Skin of body (tissue), 2 donors: ENCODE results near the gene KCNIP2. TPM values are rescaled to one million over a fixed set of nuclear protein-coding genes. Genes with fewer than 3 reads are reported as not detected.
A peak's percentile ranks its signal among the peaks of the same experiment; 100 is the strongest.
"Not testable (repeated sequence)": the region's sequence is repeated elsewhere in the genome, so short reads cannot be mapped to it uniquely, and the experiment has no call there.

ENCODE experiments used
- DNase-seq: peaks from one replicate; lab custom pipeline; 2025; lab: John Stamatoyannopoulos, UW
- total RNA-seq: library from RNA; depleted of rRNA; stranded (reverse); fragments of >200 nt; gene quantifications from one replicate; pipeline ENCODE4 v1.2.3, GENCODE V29; 2014

Gene KCNIP2
- total RNA-seq, 1 donor from 2014 or later = 5.7 TPM

- DNase-seq = peak; percentile 2
Observed at GRCh38 chr10:101828766-101829551, 14.6 kb downstream of the KCNIP2 start.

DNA sequence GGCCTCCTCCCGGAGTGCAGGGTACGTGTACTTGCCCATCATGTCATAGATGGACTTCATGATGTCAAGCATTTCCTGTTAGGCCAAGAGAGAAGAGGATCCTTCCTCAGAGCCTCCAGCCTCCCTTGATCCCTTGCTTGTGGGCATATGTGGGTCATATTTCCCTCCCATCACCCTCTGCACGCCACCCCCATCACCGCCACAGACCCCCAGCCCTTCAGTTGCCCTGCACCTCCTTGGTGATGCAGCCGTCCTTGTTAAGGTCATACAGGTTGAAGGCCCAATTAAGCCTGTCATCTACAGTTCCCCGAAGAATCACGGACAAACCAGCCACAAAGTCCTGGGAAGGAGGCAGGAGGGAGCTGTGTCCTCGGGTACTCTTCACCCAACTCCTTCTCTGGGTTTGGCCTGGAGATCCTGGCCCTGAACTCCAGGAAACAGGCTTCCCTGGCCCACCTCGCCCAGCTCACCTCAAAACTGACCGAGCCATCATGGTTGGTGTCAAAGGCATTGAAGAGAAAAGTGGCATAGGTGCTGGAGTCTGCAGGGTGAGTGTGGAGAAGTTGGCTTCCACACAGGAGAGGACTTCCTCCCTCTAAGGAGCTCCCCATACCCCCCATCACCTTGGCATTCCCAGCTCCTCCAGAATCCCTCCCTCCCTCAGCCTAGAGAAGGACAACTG is 15.5 kb downstream of the KCNIP2 start:
- no peak for DNase-seq

GRCh38 chr10:101826852-101827434 is 16.7 kb downstream of the KCNIP2 start:
- DNase-seq = no peak

DNA sequence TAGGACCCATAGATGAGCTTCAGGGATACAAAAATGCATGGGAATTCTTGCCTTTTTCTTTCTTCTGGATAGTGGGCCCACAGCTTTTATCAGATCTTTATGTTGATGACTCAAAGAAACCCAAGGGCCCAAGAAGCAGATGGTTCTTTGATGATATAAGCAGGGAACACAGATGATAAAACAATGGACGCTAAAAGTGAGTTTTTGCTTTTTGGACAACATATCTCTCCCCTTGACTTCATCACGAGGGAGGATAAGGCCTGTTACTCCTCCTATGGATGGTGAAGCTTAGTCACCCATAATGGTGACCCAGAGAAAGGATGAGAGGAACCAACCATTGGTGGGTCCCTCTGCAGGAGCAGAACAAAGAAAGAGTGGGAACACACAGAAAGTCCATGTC is 18.9 kb downstream of the KCNIP2 start:
- DNase-seq = no peak

DNA sequence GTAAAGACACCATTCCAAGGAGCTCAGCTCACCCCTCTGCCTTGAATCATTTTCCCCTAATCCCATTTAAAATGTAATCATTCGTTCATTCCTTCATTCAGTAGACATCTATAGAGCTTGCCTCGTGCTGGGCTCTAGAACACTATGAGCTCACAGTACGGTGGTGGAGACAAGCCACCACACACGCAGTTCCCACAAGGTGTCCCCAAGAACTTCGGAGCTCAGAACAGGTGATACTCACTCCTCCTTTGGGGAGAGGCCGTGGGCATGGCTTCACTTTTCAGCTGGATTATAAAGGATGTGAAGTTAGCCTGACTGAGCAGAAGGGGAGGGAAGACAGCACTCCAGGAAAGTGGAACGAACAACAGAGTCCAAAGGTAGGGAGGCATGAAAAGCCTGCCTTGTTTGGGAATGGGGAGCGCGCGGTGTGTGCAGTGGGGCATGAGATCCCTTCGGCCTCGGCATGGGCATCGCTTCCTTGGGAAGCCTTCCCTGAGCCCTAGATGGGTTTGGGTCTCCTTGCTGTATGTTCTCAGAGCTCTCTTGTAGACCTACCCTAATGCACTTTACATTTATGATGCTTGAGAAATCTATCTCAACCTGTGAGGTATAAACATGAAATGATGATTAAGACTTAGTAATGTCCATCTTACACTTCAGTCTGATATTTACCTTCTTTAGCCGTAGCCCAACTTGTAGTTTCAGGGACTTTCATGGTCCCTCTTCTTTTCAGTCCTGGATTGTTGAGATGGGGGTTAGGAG is 24.5 kb downstream of the KCNIP2 start:
- DNase-seq = no peak

DNA sequence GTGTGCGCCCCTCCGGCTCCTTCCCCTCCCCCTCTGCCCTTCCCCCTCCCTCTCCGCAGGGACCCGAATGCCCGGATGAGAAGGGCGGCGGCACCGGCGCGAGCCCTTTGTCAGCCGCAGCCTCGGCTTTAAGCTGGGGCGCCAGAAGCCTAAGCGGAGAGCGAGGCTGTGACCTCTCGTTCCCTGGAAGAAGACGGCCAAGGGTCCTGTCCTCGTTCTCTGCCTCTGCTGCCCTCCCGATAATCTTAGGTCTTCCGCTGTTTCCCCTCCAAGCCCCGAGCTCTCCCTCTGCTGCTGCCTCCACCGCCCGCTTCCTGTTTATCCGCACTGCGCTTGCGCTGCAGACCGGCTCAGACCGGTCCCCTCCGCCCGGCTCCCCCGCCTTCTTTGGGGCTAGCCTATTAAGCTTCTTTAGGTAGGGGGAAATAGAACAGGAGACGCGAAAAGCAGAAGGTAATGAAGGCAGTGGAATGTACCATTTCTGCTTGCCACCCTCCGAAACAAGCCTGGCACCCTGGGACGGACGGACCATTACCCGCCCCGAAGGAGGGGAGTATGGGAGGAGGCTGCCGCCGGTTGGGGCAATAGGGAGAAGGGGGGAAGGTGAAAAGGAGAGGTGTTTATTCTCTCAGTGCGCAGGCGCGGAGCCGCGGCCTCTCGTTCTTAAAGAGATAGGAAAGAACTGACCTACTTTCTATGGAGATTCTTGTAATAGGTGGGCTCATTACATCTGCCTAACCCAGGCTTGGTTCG is 25.3 kb downstream of the KCNIP2 start, which contains the start of gene OGA:
OGA (minus strand) TSS at position 326 of the 753 bp plus-strand sequence. CDS start 422 bp downstream, outside the sequence.
- DNase-seq = peak; percentile 99

DNA sequence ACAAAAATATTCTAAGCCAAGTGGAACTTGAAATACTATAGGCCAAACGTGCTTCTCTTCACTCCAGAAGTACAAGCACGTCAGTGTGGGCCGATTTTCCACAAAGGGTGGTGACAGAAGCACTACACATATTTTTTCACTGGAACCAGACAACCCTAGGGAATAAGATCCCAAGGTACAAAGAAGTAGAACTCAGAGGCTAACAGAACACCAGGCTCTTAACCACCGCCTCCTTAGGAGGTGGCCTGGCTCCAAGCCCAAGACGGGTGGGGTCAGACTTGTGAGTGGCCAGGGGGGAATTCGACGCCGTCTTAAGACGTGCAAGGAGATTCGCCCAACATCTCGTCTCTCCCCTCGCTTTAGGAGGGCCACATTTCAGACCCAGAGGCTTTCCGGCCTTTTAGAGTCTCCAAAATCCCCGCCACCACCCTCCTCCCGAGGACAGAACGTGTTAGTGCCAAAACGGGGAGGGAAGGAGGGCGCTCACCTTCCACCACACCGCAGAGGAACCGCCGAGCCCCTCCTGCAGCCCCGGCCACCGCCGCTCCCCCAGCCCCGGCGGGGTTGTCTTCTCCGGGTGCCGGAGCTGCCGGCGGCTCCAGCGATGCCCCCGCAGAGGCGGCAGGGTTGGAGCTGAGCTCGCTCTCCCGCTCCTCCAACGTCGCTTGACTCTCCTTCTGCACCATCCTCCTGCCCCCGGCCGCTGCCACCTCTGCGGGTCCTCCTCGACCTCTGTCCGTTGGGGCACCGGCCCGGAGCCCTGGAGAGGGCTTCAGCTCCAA is 26.1 kb downstream of the KCNIP2 start:
- DNase-seq = peak; percentile 88

DNA sequence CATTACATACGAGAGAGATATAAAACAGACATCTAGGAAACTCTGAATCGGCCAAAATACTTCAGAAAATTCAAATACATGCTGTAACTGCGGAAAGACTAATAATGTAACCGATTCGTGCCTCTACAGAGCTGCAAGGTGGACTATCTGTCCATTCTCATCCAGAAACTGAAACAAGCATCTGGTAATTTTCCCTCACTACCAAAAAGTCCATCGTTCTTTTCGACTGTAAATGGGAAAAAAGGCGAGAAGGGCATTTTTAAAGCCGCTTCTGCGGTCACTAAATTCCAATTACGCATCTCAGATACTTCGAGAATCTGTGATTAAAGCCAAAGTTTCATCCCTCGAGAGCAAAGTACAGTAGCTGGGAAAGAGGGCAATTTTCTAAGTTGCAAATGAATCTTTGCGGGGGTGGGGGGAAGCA is 26.7 kb downstream of the KCNIP2 start:
- no peak for DNase-seq

- peak; percentile 46 for DNase-seq
Observed at GRCh38 chr10:101816376-101816775, 27.2 kb downstream of the KCNIP2 start.

GRCh38 chr10:101814466-101815071 is 29.0 kb downstream of the KCNIP2 start:
- no peak for DNase-seq

GRCh38 chr10:101812606-101813005 is 31.0 kb downstream of the KCNIP2 start:
- no peak for DNase-seq

GRCh38 chr10:101807158-101807557 is 36.4 kb downstream of the KCNIP2 start:
- DNase-seq = no peak

- no peak for DNase-seq
Observed at GRCh38 chr10:101803511-101803910, 40.1 kb downstream of the KCNIP2 start.

DNA sequence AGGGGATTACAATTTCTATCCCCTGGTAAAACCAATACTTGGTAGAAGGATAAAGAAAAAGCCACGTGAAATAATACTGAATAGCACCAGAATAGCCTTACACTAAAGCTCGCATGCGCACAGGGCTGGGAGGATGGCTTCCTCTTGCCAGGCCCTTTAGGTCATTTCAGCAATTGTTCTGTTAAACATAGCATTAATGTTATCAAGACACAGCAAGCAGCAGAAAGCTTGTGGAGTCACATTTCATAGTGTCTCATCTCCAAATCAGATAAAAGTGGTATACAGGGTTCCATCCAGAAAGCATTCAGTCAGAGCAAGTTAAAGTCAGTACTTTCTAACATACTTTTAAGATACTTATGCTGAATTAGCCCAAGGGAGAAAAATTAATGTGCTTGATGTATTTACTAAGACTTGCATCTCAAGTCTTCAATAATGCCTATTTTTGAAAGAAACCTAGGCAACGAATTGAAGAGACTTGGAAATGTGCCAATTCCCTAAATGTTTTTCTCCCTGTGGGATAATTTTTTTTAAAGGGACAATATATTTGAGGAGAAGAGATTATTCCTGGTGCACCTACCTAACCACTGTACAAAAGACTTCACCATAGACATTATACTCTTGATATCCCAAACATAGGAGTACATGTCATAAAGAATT is 46.1 kb downstream of the KCNIP2 start:
- DNase-seq = no peak

DNA sequence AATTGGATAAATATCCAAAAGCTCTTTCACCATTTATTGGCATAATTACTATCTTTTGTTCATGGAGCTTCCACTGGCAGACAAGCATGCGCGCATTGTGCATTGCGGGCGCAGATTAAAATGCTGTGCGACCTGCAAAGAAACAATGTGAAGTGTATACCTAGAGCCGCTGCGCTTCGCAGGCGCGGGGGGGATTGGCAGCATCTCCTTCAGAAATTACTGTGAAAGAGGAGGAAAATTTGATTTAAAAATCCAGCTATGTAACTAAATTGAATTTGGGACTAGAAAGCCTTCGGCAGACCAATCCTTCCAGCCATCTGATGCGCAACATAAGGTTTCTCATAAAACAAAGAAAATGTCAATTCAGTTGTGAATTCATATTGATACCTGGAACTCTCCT is 50.1 kb downstream of the KCNIP2 start:
- no peak for DNase-seq

GRCh38 chr10:101789686-101790085 is 53.9 kb downstream of the KCNIP2 start:
- DNase-seq = no peak

- not testable (repeated sequence) for DNase-seq
Observed at GRCh38 chr10:101789231-101789630, 54.4 kb downstream of the KCNIP2 start.

GRCh38 chr10:101785801-101786200 is 57.8 kb downstream of the KCNIP2 start:
- DNase-seq = no peak

DNA sequence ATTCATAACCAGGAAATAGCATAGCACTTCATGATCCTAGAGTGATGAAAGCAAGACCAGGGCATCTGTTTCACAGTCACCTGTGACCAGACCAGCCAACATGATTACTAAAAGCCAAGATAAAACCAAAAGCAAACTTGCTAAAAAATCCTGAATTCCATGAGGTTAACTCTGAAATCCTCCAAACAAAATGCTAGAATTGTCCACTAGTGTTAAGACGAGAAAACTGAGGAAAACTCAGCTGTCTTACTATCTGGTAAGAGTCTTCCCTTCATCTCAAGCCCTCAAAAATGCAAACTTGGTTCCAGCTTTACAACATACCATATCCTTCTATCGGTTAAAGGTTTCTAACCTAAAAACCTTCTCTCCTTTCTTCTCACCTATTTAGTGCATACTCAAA is 59.0 kb downstream of the KCNIP2 start:
- no peak for DNase-seq
